Left kidney (tissue), 2 donors: ENCODE data around the gene TRIM32. TPM values are rescaled to one million over a fixed set of nuclear protein-coding genes. Genes with fewer than 3 reads are reported as not detected.
"Not testable (repeated sequence)": the region's sequence is repeated elsewhere in the genome, so short reads cannot be mapped to it uniquely, and the experiment has no call there.

Experiments
- DNase-seq: peaks from one replicate; pipeline ENCODE4 v3.0.0-alpha.2; 2013
- polyA plus RNA-seq: library from polyadenylated mRNA; unstranded; fragments of 120-200 nt; gene quantifications from one replicate; pipeline ENCODE4 v1.2.1, GENCODE V29; 2013; ENCODE audit not compliant: insufficient read length

Gene TRIM32
- polyA plus RNA-seq, 1 donor, result 24.7 TPM

DNA sequence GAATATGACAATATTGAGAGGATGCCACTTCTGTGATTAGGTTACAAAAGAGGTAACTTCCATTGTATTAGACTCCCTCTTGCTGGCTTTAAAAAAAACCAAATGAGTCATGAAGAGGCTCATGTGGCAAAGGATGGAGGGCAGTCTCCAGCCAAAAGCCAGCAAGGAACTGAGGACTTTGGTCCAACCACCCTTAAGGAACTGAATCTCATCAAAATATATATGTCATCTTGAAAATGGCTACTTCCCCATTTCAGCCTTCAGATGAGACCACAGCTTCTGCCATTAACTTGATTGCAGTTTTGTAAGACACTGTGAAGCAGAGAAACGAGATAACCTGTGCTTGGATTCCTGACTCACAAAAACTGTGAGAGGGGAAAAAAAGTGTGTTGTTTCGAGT, 15.5 kb upstream of the TRIM32 start:
- no peak for DNase-seq

DNA sequence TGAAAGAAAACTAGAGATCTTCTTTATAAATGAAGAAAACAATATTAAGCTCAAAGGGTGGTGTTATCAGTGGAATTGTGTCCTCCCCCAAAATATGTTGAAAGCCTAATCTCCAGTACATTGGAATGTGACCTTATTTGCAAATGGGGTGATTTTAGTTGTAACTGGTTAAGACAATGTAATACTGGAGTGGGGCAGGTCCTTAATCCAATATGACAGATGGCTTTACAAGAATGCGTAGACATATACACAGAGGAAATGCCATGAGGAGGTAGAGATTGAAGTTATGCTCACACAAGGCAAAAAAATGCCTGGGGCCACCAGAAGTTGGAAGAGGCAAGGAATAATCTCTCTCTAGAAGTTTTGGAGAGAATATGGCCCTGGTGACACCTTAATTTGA, 13.7 kb upstream of the TRIM32 start:
- DNase-seq, result no peak

DNA sequence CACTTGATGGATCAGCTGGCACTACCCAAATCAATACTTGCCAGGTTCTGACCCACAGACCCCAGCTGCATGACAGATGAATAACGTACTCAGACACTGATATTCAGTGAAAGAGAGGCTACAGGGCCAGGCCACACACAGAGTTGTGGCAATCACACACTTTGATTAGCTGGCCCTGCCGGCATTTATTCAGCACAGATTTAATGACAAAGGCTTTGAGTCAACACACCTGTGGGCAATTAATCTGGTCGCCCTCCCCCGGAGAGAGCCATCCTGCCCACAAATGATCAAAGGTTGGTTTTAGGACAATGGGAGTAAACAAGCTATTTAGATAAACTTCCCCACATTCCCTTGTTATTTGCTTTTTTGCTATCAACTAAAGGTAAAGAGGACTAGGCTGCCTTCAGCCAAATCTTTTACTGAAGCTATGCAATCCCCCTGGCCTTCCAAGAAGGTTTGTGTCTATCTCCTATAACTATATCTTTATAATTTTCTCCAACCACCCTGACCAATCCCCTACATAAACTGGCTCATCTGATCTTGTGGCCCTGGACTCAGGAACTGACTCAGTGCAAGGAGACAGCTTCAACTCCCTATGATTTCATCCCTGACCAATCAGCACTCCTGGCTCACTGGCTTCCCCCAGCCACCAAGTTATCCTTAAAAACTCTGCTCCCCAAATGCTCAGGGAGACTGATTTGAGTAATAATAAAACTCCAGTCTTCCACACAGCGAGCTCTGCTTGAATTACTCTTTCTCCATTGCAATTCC, 12.7 kb upstream of the TRIM32 start:
- no peak for DNase-seq

DNA sequence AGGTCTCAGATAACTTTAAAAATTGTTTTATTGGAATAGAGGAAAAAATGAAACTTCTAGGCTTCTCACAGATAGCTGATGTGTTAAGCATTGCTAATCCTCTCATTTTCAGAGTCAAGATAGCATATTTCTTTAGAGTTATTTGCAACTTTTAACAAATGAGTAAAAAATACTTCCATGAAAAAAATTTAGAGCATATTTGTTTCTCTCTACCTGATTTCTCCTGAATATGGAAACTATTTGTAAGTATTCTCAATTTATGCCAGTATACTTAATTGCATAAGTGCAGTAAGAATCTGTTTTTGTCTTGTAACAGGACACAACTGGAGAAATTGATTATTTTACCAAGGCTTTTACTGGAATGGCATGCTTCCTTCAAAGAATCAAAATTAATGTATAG, 3.6 kb upstream of the TRIM32 start:
- DNase-seq, result no peak

DNA sequence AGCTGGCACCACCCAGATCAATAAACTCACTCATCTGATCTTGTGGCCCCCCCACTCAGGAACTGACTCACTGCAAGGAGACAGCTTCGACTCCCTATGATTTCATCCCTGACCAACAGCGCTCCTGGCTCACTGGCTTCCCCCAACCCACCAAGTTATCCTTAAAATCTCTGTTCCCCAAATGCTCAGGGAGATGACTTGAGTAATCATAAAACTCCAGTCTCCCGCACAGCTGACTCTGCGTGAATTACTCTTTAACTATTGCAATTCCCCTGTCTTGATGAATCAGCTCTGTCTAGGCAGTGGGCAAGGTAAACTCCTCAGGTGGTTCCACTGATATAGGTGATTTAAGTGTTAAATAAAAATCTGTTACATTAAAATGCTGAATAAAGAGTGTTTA, 1.9 kb upstream of the TRIM32 start:
- DNase-seq, result no peak

DNA sequence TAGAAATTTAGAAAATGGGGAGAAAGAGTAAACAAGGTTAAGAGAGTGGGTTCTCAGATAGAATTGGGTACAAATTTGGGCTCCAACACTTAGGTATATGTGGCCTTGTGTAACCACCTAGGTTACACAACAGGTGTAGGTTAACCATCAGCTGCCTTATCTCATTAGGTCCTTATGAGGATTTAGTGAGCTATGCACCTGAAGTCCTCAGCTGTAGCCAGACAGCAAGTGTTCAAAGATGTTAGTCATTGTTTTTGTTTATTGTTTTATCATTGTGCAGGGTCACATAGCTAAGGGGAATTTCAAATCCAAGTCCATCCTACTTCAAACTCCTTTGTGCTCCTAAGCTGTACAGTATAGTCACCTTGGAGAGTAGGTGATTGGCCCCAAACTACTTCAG, 970 bp upstream of the TRIM32 start:
- no peak for DNase-seq

DNA sequence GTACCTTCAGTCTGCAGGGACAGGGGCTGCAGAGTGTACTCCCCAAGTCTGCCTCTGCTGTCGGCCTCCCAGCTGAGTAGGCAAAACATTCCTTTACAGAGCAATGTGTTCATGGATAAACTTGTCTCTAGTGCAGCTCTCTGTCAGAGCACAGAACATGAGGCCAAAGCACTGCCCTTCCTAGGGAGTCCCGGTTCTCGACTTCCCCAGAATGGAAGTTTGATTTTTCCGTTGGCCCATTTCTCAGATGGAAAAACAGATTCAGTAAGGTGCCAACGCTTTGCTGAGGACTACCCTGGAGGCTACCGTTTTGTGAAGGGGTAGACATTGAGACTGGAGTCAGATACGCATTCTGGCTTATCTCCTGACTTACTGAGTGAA, 422 bp upstream of the TRIM32 start:
- DNase-seq, result no peak

DNA sequence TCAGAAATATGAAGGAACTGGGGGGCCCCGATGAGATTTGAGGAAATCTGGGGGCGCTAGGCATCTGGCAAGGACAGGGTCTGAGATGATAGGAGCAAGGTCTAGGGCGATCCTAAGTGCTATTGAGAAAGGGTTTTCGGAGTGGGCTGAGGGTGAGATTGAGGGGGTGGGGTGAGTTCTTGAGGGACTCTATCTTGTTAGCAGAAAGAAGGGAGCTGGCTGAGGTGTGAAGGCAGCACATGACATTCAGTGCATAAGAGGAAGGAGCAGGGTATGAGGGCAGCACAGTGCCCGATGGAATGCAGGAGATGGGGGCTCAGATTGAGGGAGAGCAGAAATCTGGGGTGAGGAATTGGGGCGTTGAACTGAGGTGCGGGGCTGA, 640 bp downstream of the TRIM32 start:
- no peak for DNase-seq

DNA sequence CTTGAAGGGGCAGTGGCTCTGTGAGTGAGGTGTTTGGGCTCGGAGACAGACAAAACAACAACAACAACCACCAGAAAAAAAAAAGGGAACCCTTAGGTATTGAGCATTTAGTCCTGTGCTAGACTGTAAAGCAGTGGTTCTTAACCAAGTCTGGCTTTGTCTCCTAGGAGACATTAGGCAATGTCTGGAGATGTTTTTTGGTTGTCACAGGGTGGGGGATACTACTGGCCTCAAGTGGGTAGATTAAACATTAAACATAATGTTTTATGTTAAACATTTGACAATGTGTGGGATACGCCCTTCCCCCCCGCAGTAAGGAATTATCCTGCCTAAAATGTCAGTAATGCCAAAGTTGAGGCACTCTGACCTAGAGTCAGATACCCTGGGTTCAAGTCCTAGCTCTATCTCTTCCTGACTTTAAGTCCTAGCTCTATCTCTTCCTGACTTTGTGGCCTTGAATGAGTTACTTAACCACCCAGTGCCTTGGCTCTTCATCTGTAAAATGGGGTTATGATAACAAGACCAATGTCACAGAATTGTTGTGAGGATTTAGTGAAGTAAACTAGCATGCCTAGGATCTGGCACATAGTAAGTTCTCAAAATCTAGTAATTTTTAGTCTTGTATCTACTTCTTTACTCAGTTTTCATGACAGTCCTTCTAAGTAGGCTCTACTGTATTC, 1.8 kb downstream of the TRIM32 start:
- DNase-seq, result no peak

DNA sequence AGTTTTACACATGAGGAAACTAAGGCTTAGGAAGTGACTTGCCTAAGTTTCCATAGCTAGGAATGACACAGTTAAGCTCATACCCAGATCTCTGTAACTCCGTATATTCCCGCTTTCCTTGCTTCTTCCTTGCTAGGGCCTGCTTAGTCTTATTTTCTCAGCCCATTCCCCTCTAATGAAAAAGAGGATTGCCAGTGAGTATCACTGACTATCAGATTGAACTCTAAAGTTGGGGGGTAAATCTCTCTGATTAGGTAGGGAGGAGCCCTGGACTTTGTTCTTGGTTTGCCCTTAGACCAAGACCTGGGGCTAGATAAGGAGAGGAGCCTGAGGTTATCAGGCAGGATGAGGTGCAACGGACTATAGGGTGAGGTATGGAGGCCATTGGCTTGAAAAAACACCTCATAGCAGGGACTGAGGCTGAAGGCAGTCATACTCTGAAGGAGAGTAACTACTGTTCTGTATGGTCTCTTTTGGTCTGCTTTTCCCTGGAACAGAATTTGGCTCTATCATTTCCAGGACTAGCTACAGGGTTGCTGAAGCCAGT, 2.5 kb downstream of the TRIM32 start:
- DNase-seq, result no peak

DNA sequence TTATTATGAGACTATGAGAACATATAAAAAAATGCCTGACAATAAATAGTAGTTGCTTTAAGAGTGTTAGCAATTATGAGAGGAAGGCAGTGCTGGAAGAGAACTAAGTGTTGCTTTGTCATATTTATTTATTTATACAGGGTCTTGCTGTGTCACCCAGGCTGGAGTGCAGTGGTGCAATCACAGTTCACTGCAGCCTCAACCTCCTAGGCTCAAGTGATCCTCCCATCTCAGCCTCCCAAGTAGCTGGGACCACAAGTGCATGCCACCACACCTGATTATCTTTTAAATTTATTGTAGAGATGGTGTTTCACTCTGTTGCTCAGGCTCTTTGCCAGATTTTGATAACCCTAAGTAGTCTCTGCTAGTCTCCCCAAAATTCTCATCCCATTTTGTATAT, 3.7 kb downstream of the TRIM32 start:
- DNase-seq, result not testable (repeated sequence)

DNA sequence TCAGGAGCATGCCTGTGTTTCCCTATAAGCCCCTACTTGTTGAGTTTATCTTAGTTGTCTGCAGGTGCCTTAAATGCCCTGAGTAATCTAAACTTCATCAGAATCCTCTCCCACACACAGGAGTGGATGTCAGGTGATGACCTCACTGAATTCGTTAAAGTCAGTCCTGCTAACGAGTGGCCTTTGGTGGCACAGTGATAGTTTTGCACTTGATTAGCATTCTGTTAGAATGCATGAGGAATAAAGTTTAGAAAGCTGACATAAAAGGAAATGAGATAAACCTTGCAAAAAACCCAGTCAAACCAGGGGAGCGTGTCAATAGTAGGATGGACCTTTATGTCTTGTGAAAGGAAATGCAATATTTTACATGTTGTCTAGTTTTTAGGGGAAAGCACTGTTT, 4.5 kb downstream of the TRIM32 start:
- no peak for DNase-seq

DNA sequence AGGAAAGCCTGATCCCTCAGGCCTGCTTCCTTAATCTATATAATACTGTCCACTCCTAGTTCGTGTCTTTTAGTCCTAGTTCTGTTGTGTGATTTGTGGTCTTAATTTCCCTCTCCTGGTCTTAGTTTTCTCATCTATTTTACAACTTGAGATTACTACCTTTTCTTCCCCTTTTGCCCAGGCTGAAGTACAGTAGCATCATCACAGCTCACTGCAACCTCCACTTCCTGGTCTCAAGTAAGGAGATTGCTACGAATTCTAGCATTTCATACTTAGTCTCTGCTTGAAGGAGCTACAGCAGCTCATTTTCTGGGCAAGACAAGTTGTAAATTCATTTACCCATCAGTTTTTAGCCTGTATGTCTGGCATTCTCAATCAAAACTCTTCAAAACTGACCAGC, 5.5 kb downstream of the TRIM32 start:
- DNase-seq, result no peak

DNA sequence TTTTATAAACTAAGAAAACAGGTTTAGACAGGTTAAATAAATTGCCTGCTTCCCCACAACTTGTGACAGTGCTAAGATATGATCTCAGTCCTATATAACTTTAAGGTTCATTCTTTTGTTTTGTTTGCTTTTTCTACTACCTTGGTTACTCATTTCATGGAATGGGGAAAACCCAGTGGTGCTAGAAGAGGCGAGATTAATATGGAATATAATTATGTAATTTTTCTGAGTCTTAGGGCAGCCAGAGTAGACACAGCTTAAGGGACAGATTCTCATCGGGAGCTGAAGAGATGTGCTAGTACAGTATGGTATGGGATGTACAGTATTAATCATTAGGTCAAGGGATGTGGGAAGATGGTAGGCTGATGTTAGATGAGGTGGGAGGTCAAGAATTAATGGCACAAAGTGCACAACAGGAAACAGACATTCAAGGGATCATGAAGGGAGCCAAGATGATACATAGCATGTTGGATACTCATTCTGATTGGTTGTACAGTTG, 6.2 kb downstream of the TRIM32 start:
- DNase-seq, result no peak

DNA sequence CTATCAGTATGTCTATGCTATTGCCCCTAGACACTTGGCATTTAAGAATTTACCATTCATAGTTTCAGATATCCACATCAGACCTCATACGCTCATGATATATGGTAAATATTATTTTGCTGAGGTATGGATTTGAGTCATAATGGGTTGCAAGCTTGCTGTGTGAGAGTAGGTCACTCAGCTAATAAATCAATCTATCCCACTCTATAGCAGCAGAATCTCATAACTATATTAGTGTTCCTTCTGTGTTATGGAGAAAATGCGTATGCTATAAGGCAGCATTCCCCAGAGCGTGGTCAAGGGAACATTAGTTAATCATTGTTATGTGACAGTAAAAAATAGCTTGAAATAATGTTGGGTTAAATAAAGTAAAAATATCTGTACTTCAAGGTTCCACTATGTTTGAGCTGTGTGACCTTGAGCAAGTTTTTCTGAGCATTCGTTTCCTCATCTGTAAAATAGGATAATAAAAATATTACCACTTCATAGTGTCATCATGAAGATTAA, 7.7 kb downstream of the TRIM32 start:
- no peak for DNase-seq

DNA sequence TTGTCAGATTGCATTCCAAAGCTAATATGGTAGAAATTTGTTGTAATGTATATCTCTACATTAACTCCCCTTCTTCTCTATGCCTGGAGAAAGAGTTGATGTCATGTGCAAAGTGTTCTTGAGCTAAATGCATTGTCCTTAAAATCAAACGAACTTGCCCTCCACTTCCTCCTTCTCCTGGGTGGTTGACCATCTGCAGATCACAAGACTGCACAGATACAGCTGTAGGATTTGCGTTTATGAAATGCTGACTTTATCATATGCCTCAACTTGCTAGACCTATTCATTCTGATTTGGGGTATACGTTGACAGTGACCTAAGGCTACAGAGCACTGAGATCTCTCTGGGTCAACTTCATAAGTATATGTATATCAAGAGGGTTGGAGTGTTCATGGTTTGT, 8.3 kb downstream of the TRIM32 start:
- DNase-seq, result no peak

DNA sequence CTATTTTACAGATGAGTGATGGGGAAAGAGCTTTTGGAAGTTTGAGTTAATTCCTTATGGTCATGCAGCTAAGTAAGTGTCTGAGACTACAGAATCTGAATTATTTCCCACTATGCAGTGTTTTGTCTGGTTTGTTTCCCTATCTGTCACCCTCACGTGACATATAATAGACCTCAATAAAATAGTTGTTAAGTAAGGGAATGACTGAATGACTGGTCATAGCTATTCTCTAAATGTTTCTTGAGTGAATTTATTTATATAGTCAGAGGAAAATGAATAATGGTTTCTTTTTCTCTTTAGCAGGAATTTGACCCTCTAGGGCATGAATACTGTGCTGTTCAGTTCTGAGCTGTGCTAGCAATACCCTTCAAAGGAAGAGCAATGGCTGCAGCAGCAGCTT, 10.3 kb downstream of the TRIM32 start:
- DNase-seq, result no peak

DNA sequence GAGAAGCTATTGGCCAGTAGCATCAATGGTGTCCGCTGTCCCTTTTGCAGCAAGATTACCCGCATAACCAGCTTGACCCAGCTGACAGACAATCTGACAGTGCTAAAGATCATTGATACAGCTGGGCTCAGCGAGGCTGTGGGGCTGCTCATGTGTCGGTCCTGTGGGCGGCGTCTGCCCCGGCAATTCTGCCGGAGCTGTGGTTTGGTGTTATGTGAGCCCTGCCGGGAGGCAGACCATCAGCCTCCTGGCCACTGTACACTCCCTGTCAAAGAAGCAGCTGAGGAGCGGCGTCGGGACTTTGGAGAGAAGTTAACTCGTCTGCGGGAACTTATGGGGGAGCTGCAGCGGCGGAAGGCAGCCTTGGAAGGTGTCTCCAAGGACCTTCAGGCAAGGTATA, 10.8 kb downstream of the TRIM32 start:
- no peak for DNase-seq

DNA sequence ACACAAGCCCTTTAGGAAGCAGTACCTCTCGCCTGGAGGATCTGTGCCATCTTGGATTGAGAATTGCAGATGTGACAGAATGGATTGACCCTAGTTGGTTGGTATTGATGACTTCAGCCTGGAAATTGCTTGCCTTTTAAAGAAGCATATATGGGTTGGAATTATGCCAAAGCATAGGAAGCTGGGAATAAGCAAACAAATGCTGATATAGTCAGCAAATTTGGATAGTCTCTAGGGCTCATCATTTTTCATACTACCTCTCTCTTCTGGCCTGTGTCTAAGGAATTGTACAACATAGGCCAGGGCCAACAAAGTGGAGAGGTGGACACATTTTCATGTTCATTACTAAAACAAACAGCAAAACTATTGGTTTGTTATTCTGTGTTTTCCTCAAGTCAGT, 13.2 kb downstream of the TRIM32 start:
- DNase-seq, result no peak

DNA sequence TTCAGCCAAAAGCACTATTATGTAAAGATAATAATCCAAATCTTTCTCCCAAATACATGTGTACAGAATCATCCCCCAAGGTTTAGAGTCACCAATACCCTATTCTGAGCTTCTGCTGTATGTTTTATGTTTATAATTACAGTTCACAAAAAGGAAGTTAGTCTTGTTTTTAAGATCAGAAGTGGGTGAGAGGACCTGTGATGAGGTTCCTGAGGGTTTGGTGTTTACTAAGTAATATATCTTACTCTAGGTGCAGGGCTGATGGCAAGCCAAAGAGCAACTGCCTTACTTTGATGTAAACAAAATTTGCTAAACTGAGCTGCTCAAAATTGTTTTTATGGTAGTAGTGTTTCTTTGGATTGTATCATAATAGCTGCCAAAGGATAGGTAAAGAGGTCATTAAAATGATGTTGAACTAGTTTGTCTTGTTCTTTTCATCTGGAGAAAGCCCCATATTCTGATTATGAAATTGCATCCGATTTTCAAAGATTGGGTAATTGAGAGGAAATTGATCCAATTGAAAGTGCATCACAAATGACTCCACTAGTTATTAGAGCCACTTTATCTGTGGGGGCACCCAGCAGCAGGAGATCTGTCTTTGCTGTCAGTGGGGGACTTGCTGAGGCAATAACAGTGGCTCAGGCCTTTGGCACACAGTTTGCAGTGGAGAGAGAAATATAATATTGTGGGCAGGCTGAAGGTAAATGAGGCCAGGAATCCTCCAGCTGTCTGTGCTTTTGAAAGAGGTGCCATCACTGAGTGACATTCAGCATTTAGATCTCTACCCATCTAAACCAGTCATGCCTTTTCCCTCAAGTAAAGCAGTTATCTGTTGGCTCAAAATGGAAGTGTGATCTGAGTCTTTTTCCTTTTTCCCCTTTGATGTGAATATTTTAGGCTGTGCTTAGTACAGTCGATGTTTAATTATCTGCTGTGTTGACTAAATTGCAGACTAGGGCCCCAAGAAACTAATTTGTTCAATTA, 14.1 kb downstream of the TRIM32 start:
- DNase-seq, result no peak

DNA sequence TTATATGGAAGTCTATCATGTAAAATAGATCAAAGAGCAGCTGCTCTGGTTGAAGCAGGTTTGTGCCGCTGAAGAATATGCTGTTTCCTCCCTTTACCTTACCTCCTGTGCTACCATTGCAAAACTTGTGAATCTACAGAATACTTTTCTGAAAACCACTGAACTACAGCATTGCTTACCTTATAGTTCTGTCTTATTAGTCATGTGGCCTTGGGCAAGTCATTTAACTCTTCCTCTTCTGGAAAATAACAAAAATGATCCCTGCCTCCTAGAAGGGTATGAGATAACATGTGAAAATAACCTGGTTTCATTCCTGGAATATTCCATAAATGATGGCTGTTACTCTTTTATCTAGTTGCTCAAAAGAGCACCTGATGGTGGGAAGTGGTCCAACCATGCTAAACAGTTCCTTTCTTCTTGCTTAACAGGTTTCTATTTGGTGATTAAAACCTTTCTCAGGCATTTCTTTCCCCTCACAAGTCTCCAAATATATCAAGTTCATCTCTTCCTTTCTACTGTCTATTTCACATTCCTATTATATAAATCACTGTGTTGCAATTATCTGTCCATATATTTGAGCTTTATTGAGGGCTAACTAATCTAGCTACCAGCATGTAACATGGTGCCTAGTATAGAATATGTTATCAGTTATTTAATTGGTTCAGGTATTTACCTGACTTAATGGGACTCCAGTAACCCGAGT, 15.0 kb downstream of the TRIM32 start:
- DNase-seq, result no peak

DNA sequence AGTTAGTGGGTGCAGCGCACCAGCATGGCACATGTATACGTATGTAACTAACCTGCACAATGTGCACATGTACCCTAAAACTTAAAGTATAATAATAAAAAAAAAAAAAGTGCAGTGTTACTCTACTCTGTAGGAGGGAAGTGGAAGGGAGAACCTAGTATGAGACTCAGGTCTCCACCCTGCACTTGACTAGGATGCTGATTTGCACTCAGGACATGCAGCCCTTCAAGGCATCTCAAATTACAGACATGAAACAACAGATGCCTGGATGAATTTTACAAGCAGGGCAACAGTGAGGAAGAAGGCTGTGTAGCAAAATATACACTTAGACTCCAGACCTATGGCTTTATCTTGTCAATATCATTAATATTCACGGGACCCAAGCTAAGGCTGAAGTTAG, 16.5 kb downstream of the TRIM32 start:
- DNase-seq, result no peak
